Rectal smooth muscle tissue (tissue), 1 donor: Measurements from ENCODE around the gene SAE1.
A peak's percentile ranks its signal among the peaks of the same experiment; 100 is the strongest.

Experiments
- H3K27ac ChIP-seq: one replicate; pipeline ENCODE4 v1.7.0; 2013; ENCODE audit warnings: low read depth, low read length, inconsistent platforms
- H3K27me3 ChIP-seq: one replicate; pipeline ENCODE4 v1.7.0; 2013; ENCODE audit warnings: low read length; ENCODE audit not compliant: control insufficient read depth, insufficient read depth
- H3K36me3 ChIP-seq: one replicate; pipeline ENCODE4 v1.7.0; 2013; ENCODE audit warnings: low read length; ENCODE audit not compliant: control insufficient read depth, insufficient read depth
- H3K4me1 ChIP-seq: one replicate; pipeline ENCODE4 v1.7.0; 2013; ENCODE audit warnings: low read length; ENCODE audit not compliant: control insufficient read depth, insufficient read depth
- H3K4me3 ChIP-seq: one replicate; pipeline ENCODE4 v1.7.0; 2013; ENCODE audit warnings: low read length
- H3K9ac ChIP-seq: one replicate; pipeline ENCODE4 v1.7.0; 2013; ENCODE audit warnings: low read length

Gene SAE1

DNA sequence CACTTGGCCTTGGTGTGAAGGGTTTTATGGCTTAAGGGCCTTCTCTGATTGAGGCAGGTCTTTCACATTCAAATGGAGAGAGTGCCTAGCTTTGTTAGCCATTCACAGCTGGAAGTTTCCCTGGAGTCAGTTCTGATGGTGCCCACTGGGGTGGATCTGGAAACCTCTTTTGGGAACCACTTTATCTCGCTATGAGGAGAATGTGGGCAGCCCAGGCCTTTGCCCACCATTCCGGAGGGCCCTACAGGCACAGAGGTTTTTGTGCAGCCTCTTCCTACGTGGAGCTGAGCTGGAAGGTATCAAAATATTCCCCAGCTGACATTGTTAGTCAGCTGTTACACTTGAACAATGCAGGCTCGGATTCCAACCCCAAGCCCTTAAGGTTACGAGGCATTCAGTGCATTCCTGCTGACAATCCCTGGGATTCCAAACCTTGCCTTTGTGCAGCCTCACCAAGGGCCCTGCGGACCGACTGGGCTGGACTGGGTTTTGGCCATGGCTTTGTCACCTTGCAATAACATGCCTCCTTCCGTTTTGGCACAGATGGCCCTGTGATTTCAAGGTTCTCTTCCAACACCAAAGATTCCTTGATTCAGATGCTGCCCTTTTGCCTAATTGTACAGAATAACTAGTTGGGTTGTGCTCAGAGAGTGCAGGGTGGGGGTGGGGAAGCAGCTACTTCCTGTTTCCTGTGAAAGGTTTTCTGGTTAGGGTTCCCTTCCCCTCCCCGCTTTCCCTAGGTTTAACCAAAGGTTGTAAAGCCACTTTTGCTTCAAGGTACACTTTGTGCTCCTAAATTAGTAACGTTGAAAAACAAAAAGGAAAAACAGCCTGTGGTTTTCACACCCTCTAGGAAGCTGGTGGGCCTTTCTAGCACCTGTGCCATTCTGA lies 27.0 kb downstream of the SAE1 start:
- Histone ChIP-seq H3K9ac (no peak overlapping the region), H3K4me3 (peak overlapping the region; percentile 31), H3K27me3 (no peaks in the 10 kb centered on the region), H3K36me3 (peaks cover 5% of the 10 kb centered on the region), H3K4me1 (peaks cover 41% of the 10 kb centered on the region), H3K27ac (peak overlapping the region; percentile 63)

DNA sequence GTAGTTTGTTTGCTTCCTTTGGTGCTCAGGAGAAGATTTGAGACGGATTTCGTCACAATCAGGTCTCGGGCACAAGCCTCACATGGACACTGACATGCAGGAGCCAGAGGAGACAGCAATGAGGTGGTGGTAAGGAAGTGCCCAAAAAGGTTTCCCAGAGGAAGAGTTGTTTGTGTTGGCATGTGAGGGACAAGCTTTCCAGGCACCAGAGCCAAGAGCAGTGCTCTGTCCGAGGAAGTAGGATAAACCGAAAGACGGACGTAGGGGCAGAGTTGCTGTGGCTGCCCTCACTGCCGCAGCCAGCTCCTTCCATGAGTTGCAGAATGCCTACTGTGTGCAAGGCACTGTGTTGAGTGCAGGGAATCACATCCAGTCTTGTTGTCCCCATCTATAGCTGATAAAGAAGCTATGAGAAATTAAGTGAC lies 27.7 kb downstream of the SAE1 start:
- Histone ChIP-seq H3K4me1 (peaks cover 35% of the 10 kb centered on the region), H3K27ac (peak overlapping the region; percentile 63), H3K36me3 (peaks cover 3% of the 10 kb centered on the region), H3K27me3 (no peaks in the 10 kb centered on the region), H3K4me3 (peak overlapping the region; percentile 28), H3K9ac (no peak overlapping the region)

DNA sequence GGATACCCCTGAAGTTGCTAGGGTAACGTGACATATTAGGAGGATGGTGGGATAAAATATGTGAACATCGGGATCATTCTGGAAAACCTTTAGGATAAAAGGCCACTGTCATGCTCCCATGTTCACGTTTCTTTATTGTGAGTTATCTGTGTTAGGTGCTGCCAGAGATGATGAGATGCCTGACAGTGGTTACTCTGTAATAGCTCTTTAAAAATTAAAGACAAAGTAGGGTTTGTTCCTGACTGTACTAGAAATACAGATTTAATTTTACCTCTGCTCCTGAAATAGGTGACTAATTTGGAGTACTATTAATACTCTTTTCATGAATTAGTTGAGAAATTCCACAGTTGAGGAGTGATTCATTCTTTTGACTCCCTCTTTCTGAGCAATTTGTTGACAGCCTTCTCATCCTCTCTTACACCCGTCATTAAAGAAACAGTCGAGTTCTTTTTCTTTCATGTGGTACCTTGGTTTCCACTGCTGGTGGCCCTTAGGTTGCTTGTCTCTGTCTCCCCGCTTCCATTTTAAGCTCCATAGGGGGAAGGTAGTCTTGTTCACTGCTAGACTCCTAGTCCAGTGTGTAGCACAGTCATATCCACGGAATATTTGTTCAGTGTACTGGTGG lies 28.4 kb downstream of the SAE1 start:
- no peak overlapping the region for H3K9ac ChIP-seq
- peaks cover 3% of the 10 kb centered on the region for H3K36me3 ChIP-seq
- no peak overlapping the region for H3K4me3 ChIP-seq
- peaks cover 34% of the 10 kb centered on the region for H3K4me1 ChIP-seq
- no peaks in the 10 kb centered on the region for H3K27me3 ChIP-seq
- H3K27ac ChIP-seq = peak overlapping the region; percentile 63

DNA sequence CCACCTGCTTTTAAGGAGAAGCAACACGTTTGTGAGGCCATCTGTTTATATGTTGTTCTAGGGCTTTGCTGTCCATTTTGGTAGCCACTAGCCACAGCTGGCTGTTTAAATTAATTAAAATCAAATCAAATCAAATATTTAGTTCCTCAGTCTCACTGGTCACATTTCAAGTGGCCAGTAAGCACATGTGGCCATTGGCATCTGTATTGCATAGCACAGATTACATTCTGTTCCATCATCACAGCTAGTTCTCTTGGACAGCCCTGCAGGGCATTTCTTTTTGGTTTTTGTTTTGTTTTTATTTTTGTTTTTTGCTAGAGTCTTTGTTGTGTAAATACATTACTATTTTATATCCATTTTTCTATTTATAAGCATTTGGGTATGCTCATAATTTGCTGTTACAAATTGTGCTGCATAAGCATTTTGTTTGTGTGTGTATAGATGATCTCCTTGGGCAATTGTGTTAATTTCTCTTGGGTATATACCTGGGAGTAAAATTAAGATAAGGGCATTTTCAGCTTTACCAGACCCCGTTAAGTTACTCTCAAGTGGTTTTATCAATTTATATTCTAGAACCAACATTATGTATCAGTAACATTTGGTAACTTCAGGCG lies 31.3 kb downstream of the SAE1 start:
- Histone ChIP-seq H3K4me3 (no peak overlapping the region), H3K4me1 (peaks cover 26% of the 10 kb centered on the region)

DNA sequence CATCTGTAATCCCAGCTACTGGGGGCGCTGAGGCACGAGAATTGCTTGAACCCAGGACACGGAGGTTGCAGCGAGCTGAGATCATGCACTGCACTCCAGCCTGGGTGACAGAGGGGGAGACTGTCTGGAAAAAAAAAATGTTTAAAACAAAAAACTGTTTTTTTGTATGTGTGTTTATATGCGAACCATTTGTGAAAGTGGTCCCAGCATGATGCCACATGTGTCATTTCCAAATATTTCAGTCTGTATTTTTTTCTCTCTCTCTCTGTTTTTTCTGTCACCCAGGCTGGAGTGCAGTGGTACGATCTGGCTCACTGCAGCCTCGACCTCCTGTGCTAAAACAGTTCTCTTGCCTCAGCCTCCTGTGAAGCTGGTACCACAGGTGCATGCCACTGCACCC lies 37.4 kb downstream of the SAE1 start:
- H3K27ac ChIP-seq = no peak overlapping the region
- H3K4me3 ChIP-seq = no peak overlapping the region
- peaks cover 17% of the 10 kb centered on the region for H3K36me3 ChIP-seq
- no peaks in the 10 kb centered on the region for H3K27me3 ChIP-seq
- H3K9ac ChIP-seq = no peak overlapping the region
- H3K4me1 ChIP-seq = no peaks in the 10 kb centered on the region

More for the DNA sequence above, 31.3 kb downstream of the SAE1 start:
- no peaks in the 10 kb centered on the region for H3K27me3 ChIP-seq
- H3K27ac ChIP-seq = no peak overlapping the region
- no peak overlapping the region for H3K9ac ChIP-seq
- H3K36me3 ChIP-seq = peaks cover 9% of the 10 kb centered on the region

DNA sequence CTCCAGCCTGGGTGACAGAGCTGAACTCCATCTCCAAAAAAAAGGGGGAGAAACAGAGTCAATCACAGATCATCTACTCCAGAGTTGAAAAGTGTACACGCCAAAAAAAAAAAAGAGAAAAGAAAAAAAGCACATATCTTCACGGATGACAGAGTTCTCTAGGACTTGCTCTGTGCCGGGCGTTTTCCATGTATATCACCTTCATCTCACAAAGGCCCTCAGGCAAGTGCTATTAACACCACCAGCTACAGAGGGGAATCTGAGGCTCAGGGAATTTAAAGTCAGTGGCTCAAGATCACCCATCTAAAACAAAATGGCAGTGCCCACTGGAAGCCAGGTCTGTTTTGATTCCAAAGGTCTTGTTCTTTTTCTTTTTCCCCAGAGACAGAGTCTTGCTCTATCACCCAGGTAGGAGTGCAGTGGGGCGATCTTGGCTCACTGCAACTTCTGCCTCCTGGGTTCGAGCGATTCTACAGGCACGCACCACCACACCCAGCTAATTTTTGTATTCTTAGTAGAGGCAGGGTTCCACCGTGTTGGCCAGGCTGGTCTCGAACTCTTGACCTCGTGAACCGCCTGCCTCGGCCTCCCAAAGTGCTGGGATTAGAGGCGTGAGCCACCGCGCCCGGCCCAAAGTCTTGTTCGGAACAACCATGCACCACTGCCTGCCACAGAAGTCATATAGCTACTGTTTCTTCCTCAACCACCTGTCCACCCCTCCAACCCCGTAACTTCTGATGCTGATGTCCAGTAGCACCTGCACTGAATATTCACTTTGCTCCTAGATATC lies 42.2 kb downstream of the SAE1 start:
- H3K4me1 ChIP-seq = peaks cover 16% of the 10 kb centered on the region
- H3K36me3 ChIP-seq = peaks cover 14% of the 10 kb centered on the region
- no peak overlapping the region for H3K4me3 ChIP-seq
- no peak overlapping the region for H3K9ac ChIP-seq
- H3K27me3 ChIP-seq = no peaks in the 10 kb centered on the region
- H3K27ac ChIP-seq = no peak overlapping the region

DNA sequence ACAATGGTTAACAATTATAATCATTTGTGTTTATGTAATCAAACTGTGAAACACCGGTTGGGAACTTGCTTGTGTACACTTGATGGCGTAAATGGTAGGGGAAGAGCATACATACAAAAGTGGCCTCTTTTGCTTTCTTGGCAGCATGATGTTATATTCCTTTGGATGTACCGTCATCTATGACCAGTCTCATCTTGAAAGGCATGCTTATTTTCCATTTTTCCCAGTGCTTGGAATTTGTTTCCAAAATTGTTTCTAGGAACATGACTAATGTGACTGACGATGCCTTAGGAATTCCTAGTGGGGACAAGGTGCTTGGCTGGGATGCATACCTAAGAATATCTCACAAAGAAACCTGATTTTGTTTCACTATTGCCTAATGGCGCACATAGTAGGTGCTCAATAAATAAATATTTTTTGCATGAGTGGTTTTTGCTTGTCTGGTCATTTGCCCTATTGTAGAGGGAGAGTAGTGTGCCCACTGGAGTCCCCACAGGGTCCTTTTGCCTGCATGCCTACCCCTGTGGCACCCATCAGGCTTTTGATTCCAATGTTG lies 45.5 kb downstream of the SAE1 start:
- Histone ChIP-seq H3K9ac (no peak overlapping the region), H3K27ac (peak overlapping the region; percentile 31), H3K27me3 (no peaks in the 10 kb centered on the region), H3K36me3 (peaks cover 9% of the 10 kb centered on the region), H3K4me1 (peaks cover 16% of the 10 kb centered on the region), H3K4me3 (no peak overlapping the region)

DNA sequence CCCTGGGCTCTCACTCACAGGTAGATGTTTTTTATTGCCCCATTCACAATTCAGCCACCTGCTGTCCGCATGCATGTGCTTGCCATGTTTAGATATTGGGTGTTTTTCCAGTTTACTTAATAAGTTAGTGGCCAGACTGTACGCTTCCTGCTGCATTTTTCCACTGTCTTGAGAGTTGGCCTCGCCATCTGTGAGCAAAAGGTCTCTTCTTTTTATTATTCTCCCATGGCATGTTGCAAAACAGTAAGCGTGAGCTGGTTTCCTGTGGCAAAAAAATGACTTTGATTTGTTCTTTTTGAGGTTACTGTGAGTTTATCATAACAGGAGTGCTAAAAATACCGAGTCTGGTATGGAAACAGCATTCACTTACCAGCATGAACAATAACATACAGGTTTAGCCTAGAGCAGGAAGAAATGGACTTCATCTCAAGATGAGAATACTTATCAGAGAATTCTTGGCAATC lies 46.0 kb downstream of the SAE1 start:
- Histone ChIP-seq H3K27me3 (no peaks in the 10 kb centered on the region), H3K4me3 (no peak overlapping the region), H3K9ac (no peak overlapping the region), H3K36me3 (peaks cover 9% of the 10 kb centered on the region), H3K27ac (peak overlapping the region; percentile 31), H3K4me1 (peaks cover 16% of the 10 kb centered on the region)

DNA sequence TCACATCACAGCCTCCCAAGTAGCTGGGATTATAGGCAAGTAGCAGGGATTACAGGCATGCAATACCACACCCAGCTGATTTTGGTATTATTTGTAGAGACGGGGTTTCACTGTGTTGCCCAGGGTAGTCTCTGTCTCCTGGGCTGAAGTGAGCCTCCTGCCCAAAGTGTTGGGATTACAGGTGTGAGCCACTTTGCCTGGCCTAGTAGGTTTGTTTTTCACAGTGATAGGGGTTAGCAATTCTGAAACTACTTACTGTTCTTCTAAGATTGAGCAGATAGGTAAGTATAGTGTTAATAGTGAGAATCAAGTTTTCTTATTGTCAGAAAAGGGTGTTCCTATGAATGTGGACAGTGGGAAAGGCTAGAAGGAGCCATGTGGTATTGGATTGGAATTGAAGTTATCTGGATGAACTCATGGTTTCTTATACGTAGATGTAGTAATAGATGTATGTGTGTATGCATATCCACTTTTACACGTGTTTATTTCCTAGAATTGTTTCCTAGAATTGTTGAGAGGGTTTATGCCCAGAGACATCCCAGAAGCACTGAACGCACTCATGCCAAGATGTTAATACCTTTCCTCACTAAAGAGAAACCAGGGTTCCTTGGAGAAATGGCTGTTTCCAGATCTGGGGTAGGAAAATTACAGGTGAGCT lies 49.1 kb downstream of the SAE1 start:
- peaks cover 2% of the 10 kb centered on the region for H3K36me3 ChIP-seq
- no peaks in the 10 kb centered on the region for H3K27me3 ChIP-seq
- H3K4me3 ChIP-seq = no peak overlapping the region
- no peak overlapping the region for H3K9ac ChIP-seq
- no peak overlapping the region for H3K27ac ChIP-seq
- H3K4me1 ChIP-seq = peaks cover 16% of the 10 kb centered on the region

DNA sequence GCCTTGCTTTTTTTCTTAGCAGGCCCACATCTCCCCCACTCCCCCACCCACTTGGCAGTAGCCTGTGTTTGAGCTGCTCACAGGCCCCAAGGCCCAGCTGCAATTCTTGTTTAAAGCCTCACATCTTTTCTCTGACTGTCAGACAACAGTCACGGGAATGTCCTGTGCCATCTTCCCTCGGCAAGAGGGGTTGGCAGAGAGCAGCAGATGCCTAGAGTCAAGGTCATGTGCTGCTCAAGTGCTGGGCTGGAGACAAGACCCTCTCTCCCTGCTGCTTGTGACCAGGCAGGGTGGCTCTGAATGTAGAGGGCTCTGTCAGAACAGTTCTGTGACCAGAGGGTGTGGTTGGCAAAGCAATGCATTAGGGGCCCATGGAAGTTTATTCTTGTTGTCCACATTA lies 53.0 kb downstream of the SAE1 start:
- H3K4me3 ChIP-seq = no peak overlapping the region
- no peaks in the 10 kb centered on the region for H3K27me3 ChIP-seq
- no peak overlapping the region for H3K27ac ChIP-seq
- no peak overlapping the region for H3K9ac ChIP-seq
- peaks cover 8% of the 10 kb centered on the region for H3K4me1 ChIP-seq
- no peaks in the 10 kb centered on the region for H3K36me3 ChIP-seq

DNA sequence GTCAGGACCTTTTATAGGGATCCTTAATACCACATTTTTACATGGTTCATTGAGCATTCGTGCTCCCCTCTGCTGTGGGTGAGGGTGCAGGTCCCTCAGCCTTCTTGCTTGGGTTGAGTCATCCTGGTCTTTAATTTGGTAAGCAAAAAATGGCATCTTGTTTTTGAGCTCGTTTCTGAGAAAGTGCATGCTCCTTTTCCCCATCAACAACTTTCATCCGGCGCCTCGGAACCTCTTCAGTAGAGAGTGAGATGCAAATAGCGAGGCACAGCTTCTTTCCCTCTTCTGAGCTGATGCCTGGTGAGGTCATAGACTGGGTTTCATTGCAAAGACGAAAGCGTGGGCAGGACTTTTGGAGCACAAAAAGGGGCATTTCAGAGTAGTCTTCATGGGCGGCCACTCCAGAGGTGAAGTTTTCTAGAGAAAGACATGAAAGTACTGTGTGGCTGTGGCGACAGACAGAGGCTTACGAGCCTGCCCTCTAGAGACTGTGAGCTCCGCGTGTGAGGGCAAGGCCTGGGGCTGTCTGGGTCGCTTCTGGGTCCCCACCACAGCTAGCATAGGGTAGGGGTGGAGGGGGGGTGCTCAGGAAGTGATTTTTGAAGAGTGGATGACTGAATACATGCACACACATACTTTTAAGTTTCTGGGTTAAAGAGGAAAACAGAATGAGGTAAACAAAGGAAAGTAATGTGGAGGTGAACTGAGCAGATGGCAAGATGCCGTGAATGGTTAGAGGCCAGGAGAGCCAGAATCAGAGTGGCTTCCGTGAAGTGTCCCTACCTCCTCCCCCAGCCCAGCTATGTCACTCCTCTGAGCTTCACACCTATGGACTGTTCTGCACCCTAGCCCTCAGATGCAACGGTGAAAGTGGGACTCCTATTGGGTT lies 56.1 kb downstream of the SAE1 start:
- Histone ChIP-seq H3K4me1 (peaks cover 23% of the 10 kb centered on the region), H3K27ac (peak overlapping the region; percentile 61), H3K9ac (no peak overlapping the region), H3K27me3 (no peaks in the 10 kb centered on the region), H3K4me3 (no peak overlapping the region), H3K36me3 (no peaks in the 10 kb centered on the region)
